SK-N-MC (cell line): Measurements from ENCODE around the gene ZNF205.

Source experiments
- EZH2 ChIP-seq: fragments of 200-600 bp; sonication (generic); IDR thresholded peaks from one replicate; pipeline ENCODE4 v1.6.1; 2017; ENCODE audit warnings: antibody characterized with exemption
- POLR2AphosphoS5 ChIP-seq: IDR thresholded peaks from 2 replicates; pipeline ENCODE4 v1.6.1; 2012; ENCODE audit warnings: mild to moderate bottlenecking, low read depth, low read length, borderline replicate concordance

DNA sequence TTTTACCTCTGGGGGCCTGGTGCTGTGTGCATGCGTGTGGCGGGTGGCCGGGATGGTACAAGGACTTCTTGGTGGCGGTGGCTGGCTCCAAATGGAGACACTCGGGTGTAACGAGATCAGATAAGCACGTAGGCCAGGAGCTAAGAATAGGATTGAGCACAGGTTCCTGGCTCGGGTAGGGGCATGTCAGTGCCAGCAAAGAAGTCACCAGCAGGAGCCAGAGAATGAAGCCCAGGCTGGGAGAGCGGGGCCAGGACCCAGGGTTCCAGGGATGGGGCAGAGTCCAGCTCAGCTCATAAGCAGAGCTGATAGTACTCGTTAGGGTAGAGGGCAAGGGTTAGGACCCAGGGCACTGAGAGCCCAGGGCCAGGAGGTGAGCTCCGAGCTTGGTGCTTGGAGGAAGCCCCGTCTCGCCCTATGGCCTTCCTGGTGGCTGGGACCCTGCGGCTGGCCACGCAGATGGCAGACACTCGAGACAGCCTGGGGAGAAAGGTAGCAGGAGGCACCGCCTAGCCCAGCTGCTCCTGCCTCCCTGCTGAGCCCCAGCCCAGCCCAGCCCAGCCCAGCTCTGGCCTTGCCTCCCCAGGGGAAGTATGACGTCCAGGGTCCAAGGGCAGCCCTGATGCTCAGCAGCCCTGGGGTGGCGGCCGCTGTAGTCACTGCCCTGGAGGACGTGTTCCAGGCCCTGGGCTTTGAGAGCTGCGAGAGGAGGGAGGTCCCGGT is 31.4 kb downstream of the ZNF205 start:
- TF ChIP-seq EZH2 (no peak), POLR2AphosphoS5 (no peak)
